ENCODE data around the gene LRRC23. TPM values are rescaled to one million over a fixed set of nuclear protein-coding genes. Genes with fewer than 3 reads are reported as not detected.

Gene LRRC23
- total and polyA plus RNA-seq, 9 of the 15 experiments (the other 6 are each of a cell fraction or from before 2014, with no cell fraction given) = 2.2 to 7.0 (median 3.0) TPM

GRCh38 chr12:6937481-6938352 is 33.1 kb downstream of the LRRC23 start (continued):
- no peak for TF ChIP-seq ZNF444 (CRISPR knock-in tag; IDR thresholded peaks at IDR 0.05)
- no peak; the same call in none of the 2 replicates for TF ChIP-seq ARID4B (CRISPR knock-in tag; IDR thresholded peaks at IDR 0.05)
- TF ChIP-seq NBN (IDR thresholded peaks at IDR 0.05; ENCODE audit: low read depth) = peak; percentile 80
- TF ChIP-seq MCM3 (IDR thresholded peaks at IDR 0.05) = no peak
- TF ChIP-seq BHLHE40 (IDR thresholded peaks at IDR 0.05; ENCODE audit: low read length) = no peak
- TF ChIP-seq MTA1 (IDR thresholded peaks at IDR 0.05; ENCODE audit: borderline replicate concordance) = peak; percentile 96
- TF ChIP-seq ZNF277 (CRISPR knock-in tag; IDR thresholded peaks at IDR 0.05; ENCODE audit: borderline replicate concordance) = no peak
- no peak for TF ChIP-seq RERE (CRISPR knock-in tag; IDR thresholded peaks at IDR 0.05; ENCODE audit: borderline replicate concordance)
- no peak for TF ChIP-seq GTF2B (IDR thresholded peaks at IDR 0.05; ENCODE audit: extremely low read depth, insufficient read length)
- TF ChIP-seq HINFP (tag; conservative IDR thresholded peaks at IDR 0.05; ENCODE audit: low read depth) = no peak
- no peak for TF ChIP-seq PCBP2 (IDR thresholded peaks at IDR 0.05; ENCODE audit: low read depth, low read length, poor library complexity, severe bottlenecking)
